Stomach (tissue), 4 donors: Measurements from ENCODE around the gene PSKH1.

Source experiments
- EP300 ChIP-seq: sonication (generic); formaldehyde crosslinking; IDR thresholded peaks from one replicate; pipeline ENCODE4 v1.6.1; 2017; ENCODE audit warnings: antibody characterized with exemption
- POLR2AphosphoS5 ChIP-seq, 3 donors: sonication (generic); formaldehyde crosslinking; IDR thresholded peaks; one replicate each; pipeline ENCODE4 v1.6.1; 2016; ENCODE audit warnings: antibody characterized with exemption in 3 of 3
- TF ChIP-seq, protein P1 (sequence below), 7 experiments: fragments of 450-650 bp in 4 of 7; fragments of 200-600 bp in 3 of 7; sonication (generic) in 3 of 7; IDR thresholded peaks; one replicate each; pipeline ENCODE4 v1.5.1; 2016 to 2019; ENCODE audit warnings: antibody characterized with exemption in 7 of 7, control low read depth in 2 of 7, mild to moderate bottlenecking in 1 of 7

DNA sequence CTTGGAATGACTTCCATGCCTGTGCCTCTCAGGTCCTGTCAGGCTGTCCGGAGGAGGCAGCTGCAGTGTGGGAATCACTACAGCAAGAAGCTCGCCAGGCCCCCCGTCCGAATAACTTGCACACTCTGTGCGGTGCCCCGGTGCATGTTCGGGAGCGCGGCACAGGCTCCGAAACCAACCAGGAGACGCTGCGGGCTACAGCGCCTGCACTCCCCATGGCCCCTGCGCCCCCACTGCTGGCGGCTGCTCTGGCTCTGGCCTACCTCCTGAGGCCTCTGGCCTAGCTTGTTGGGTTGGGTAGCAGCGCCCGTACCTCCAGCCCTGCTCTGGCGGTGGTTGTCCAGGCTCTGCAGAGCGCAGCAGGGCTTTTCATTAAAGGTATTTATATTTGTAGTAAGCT is 7.1 kb upstream of the PSKH1 start:
- TF ChIP-seq, protein P1, sequence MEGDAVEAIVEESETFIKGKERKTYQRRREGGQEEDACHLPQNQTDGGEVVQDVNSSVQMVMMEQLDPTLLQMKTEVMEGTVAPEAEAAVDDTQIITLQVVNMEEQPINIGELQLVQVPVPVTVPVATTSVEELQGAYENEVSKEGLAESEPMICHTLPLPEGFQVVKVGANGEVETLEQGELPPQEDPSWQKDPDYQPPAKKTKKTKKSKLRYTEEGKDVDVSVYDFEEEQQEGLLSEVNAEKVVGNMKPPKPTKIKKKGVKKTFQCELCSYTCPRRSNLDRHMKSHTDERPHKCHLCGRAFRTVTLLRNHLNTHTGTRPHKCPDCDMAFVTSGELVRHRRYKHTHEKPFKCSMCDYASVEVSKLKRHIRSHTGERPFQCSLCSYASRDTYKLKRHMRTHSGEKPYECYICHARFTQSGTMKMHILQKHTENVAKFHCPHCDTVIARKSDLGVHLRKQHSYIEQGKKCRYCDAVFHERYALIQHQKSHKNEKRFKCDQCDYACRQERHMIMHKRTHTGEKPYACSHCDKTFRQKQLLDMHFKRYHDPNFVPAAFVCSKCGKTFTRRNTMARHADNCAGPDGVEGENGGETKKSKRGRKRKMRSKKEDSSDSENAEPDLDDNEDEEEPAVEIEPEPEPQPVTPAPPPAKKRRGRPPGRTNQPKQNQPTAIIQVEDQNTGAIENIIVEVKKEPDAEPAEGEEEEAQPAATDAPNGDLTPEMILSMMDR (IDR thresholded peaks at IDR 0.05): no peak
- TF ChIP-seq EP300: no peak
- TF ChIP-seq POLR2AphosphoS5 (IDR thresholded peaks at IDR 0.05): no peak
